ENCODE measurements around the gene MYH10. TPM values are rescaled to one million over a fixed set of nuclear protein-coding genes. Genes with fewer than 3 reads are reported as not detected.

The MYH10 gene
- total RNA-seq, 1 experiment from 2014 or later = 251 TPM

GRCh38 chr17:8481703-8482102, 148.8 kb downstream of the MYH10 start:
- Histone ChIP-seq H3K27ac (ENCODE audit: insufficient read length, low read depth, low read length) (no peak overlapping the region), H3K79me2 (ENCODE audit: insufficient read depth, low read length) (no peaks in the 10 kb centered on the region), H3K14ac (ENCODE audit: insufficient read depth, low read length) (no peak overlapping the region), H3T11ph (ENCODE audit: low read length) (no peak overlapping the region), H2BK120ac (ENCODE audit: low read depth, low read length, poor library complexity, severe bottlenecking) (no peak overlapping the region), H4K5ac (ENCODE audit: insufficient read length, low read depth, low read length) (no peak overlapping the region), H4K91ac (ENCODE audit: insufficient read length, low read depth, low read length) (no peak overlapping the region), H3K4ac (ENCODE audit: low read depth, low read length) (no peak overlapping the region), H3K4me1 (ENCODE audit: insufficient read depth, low read length) (no peaks in the 10 kb centered on the region), H2BK5ac (ENCODE audit: insufficient read length, low read length) (no peak overlapping the region), H2AK5ac (ENCODE audit: insufficient read length, low read length) (no peak overlapping the region), H4K8ac (replicated peaks; ENCODE audit: insufficient read length, low read depth, low read length) (no peak overlapping the region), H2AFZ (ENCODE audit: low read length) (no peak overlapping the region), H3K23me2 (ENCODE audit: insufficient read length, low read depth, low read length, poor library complexity, severe bottlenecking) (no peaks in the 10 kb centered on the region), H3K18ac (ENCODE audit: insufficient read length, low read depth, low read length) (no peak overlapping the region), H3K4me2 (ENCODE audit: insufficient read depth, insufficient read length, low read length) (no peak overlapping the region), H3K9me3 (ENCODE audit: control insufficient read depth, low read depth, low read length) (no peaks in the 10 kb centered on the region), H2BK12ac (ENCODE audit: insufficient read length, low read depth, low read length) (no peak overlapping the region), H3K23ac (ENCODE audit: insufficient read length, low read depth, low read length) (no peak overlapping the region), H2BK20ac (ENCODE audit: low read depth, low read length, poor library complexity, severe bottlenecking) (no peak overlapping the region), H2BK15ac (ENCODE audit: low read depth, low read length) (no peak overlapping the region), H3K27me3 (ENCODE audit: insufficient read depth, low read length) (no peaks in the 10 kb centered on the region), H3K79me1 (ENCODE audit: insufficient read depth, low read depth, low read length, poor library complexity, severe bottlenecking) (no peaks in the 10 kb centered on the region), H4K20me1 (ENCODE audit: control insufficient read depth, insufficient read depth, insufficient read length) (no peaks in the 10 kb centered on the region), H3K9ac (ENCODE audit: extremely low read depth, insufficient read length, low read length) (no peak overlapping the region), H3K56ac (ENCODE audit: insufficient read length, low read depth, low read length) (no peak overlapping the region)
- no peak for TF ChIP-seq CTCF (conservative IDR thresholded peaks at IDR 0.05)
- no peaks in the 10 kb centered on the region for H3K27me3 Mint-ChIP-seq (ENCODE audit: low read depth)
- no peak overlapping the region for H3K4me3 Mint-ChIP-seq
- no peak overlapping the region; a peak in 1 of 7 replicates for H3K27ac Mint-ChIP-seq
- H3K9me3 Mint-ChIP-seq = 0 out of 5 replicates have a peak, but pooled peaks cover 0 to 2% of the 10 kb centered on the region in 2 experiments
- H3K36me3 Mint-ChIP-seq (ENCODE audit: insufficient read depth in 1 of 3, low read depth in 3 of 3) = peaks cover 62 to 96% (median 96%) of the 10 kb centered on the region in 3 experiments
- no CpG with 5 or more reads among the region's 5 CpGs for WGBS (ENCODE audit: extremely low coverage, insufficient read length, low lambda C conversion rate)
- no peaks in the 10 kb centered on the region for H3K4me1 Mint-ChIP-seq
- DNase-seq = no peak
